HL-60/S4 treated with phorbol 12-myristate 13-acetate at 8.2 ng/mL for 4 days and 3 days (cell line): ENCODE measurements around the gene UAP1L1.

Experiments used
- in situ Hi-C: fragments of 300-500 bp; cut with MboI; formaldehyde crosslinking; loops from 2 replicates; pipeline ENCODE4 v1.15.0; 2022; ENCODE audit warnings: low sequenced_read_pairs

The UAP1L1 gene

DNA sequence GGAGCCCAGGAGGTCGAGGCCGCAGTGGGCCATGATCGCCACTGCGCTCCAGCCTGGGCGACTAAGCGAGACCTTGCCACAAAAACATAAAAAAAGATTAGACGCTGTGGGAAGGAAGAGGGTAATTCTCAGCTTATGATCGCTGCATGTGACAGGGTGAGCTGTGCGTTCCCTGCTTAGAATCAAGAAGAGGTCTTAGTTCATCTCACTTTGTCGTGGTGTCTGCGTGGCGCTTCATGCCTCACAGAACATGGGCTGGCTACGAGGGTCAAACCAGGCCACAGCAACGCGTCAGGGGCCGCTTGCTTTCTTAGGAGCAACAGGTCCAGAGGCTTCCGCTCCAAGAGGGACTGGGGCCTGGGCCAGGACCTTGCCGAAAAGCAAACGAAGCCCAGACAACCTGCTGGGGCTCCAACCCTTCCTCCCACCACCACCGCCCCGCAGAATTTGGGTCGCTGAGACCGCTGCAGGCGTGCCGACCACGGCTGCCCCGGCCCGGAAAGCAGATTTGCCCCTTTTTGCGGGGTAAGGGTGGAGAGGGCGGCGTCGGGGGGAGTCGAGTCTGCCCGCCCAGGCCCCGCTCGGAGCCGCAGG is 51.6 kb downstream of the UAP1L1 start:
- in situ Hi-C loops = loop anchor here (10.0 kb wide), 1 partner anchor 96 kb away; the partner anchor contains the start of genes CYSRT1, RNF208 and RNF224

DNA sequence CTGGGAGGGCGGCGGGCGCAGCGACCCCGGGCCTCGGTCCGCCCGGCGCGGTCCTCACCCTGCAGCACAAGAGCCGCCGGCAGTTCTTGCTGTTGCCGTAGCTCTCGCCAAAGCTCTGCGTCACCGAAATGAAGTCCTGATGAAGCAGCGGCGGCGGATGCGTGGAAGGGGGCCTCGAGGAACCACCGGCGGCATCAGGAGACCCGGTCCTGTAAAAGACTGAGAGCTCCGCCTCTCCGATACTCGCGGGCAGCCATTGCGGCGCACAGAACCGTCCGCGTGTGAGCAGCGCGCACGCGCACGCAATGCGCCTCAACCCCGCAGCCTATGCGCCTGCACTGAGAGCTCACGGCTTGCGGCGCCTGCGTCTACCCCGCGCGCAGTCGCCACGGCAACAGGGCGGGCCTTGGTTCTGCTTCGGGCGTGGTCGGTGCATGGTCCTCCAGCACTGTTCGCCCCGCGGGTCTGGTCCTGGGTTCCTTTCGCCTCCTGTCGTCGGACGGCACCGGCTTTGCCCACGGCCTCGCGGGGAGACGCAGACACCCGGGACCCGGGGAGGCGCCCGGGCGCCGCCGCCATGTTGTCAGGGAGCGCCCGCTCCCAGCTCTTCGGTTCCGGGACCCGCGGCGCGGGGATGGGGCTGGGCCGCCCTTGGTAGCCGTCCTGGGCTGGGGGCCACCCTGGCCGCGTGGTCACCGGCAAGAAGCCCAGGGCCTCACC is 52.3 kb downstream of the UAP1L1 start:
- in situ Hi-C loops = loop anchor here (10.0 kb wide), 1 partner anchor 95 kb away; the partner anchor contains the start of genes CYSRT1, RNF208 and RNF224

DNA sequence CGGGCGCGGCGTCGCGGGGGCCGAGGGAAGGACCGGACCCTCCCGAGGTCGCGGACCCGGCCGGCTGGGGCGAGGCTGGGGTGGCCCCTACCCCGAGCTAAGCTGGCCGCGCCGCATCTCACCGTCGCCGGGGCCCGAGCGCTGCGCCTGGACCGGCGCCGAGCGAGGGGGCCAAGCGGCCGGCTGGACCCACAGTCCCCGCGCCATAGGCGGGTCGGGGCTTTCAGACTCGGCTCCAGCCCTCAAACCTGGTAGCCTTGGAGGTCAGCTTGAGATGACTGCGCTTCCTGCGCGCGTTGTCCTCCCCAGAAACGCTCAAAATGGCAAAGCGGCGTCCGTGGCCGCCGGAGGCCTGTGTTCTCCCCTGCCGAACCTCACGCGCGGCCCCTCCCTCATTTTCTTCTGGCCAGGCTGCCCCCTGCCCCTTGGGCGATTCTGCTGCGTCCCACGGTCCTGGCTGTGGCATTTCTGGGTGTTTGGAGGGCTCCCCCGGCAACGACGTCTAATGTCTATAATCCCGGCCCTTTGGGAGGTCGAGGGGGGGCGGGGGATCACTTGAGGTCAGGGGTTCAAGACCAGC is 52.9 kb downstream of the UAP1L1 start:
- in situ Hi-C loops = no loop called here
